GM12878 (cell line): ENCODE data around the gene TKTL1.

Experiments
- ASH2L ChIP-seq: fragments of 300-600, 200-600 bp; sonication (generic); IDR thresholded peaks from 2 replicates; pipeline ENCODE4 v1.6.1; 2017; ENCODE audit warnings: low read depth, mild to moderate bottlenecking, borderline replicate concordance
- CTCF ChIP-seq, 3 experiments: IDR thresholded peaks in 2 of 3; conservative IDR thresholded peaks in 1 of 3; 2 replicates each; pipeline ENCODE4 v1.5.1; 2011; ENCODE audit warnings: low read depth in 3 of 3, low read length in 3 of 3, mild to moderate bottlenecking in 3 of 3, control low read depth in 2 of 3, moderate library complexity in 2 of 3, inconsistent platforms in 1 of 3, mixed read lengths in 1 of 3; ENCODE audit not compliant: control insufficient read depth in 2 of 3, insufficient read depth in 1 of 3; ENCODE audit errors: extremely low read depth in 1 of 3
- EZH2 ChIP-seq: IDR thresholded peaks from 2 replicates; pipeline ENCODE4 v1.6.1; 2012; ENCODE audit warnings: low read depth, mild to moderate bottlenecking, control low read depth, inconsistent platforms, low read length, borderline replicate concordance; ENCODE audit not compliant: control insufficient read depth
- FOXK2 ChIP-seq: fragments of 450-650 bp; IDR thresholded peaks from 2 replicates; pipeline ENCODE4 v1.6.1; 2017; ENCODE audit warnings: mild to moderate bottlenecking, moderate library complexity
- HCFC1 ChIP-seq: fragments of 150-350 bp; IDR thresholded peaks from 2 replicates; pipeline ENCODE4 v1.6.1; 2014; ENCODE audit warnings: low read length
- HDAC2 ChIP-seq: fragments of 200-600 bp; sonication (generic); IDR thresholded peaks from 2 replicates; pipeline ENCODE4 v1.6.1; 2017
- IRF3 ChIP-seq: fragments of 450-650 bp; IDR thresholded peaks from 2 replicates; pipeline ENCODE4 v1.6.1; 2014; ENCODE audit warnings: mild to moderate bottlenecking
- MXI1 ChIP-seq: fragments of 150-350 bp; IDR thresholded peaks from 2 replicates; pipeline ENCODE4 v1.6.1; 2011; ENCODE audit warnings: low read depth, mild to moderate bottlenecking, inconsistent platforms, low read length, improper control_type of control experiment
- MYB ChIP-seq: fragments of 150-350 bp; IDR thresholded peaks from 2 replicates; pipeline ENCODE4 v1.6.1; 2014; ENCODE audit warnings: mild to moderate bottlenecking, low read depth, low read length, borderline replicate concordance
- PBX3 ChIP-seq: IDR thresholded peaks from 2 replicates; pipeline ENCODE4 v1.6.1; 2011; ENCODE audit warnings: mild to moderate bottlenecking, low read depth, low read length, moderate library complexity; ENCODE audit not compliant: insufficient replicate concordance
- REST ChIP-seq: IDR thresholded peaks from 2 replicates; pipeline ENCODE4 v1.6.1; 2012; ENCODE audit warnings: mild to moderate bottlenecking, low read depth, low read length
- SP1 ChIP-seq: IDR thresholded peaks from one replicate; pipeline ENCODE4 v1.6.1; 2011; ENCODE audit warnings: low read depth, low read length
- TCF12 ChIP-seq: IDR thresholded peaks from 2 replicates; pipeline ENCODE4 v1.6.1; 2011; ENCODE audit warnings: low read depth, mild to moderate bottlenecking, low read length
- YY1 ChIP-seq: IDR thresholded peaks from 2 replicates; pipeline ENCODE4 v1.6.1; 2011; ENCODE audit warnings: low read depth, mild to moderate bottlenecking, low read length

- TF ChIP-seq YY1 (no peak), CTCF (IDR thresholded peaks at IDR 0.05 in 2 of 3, conservative IDR thresholded peaks at IDR 0.05 in 1 of 3; ENCODE audit: control insufficient read depth in 2 of 3, extremely low read depth in 1 of 3, insufficient read depth in 1 of 3, low read depth in 3 of 3, low read length in 3 of 3) (no peak), HDAC2 (no peak), ASH2L (no peak), FOXK2 (no peak), PBX3 (no peak), MXI1 (no peak), TCF12 (no peak), HCFC1 (no peak), MYB (no peak), SP1 (no peak), REST (no peak), EZH2 (no peak), IRF3 (no peak)
Measured at GRCh38 chrX:154370300-154371016, 74.9 kb downstream of the TKTL1 start.
